ENCODE measurements around the gene VSTM2B.
"Not testable (repeated sequence)": the region's sequence is repeated elsewhere in the genome, so short reads cannot be mapped to it uniquely, and the experiment has no call there.

The VSTM2B gene

DNA sequence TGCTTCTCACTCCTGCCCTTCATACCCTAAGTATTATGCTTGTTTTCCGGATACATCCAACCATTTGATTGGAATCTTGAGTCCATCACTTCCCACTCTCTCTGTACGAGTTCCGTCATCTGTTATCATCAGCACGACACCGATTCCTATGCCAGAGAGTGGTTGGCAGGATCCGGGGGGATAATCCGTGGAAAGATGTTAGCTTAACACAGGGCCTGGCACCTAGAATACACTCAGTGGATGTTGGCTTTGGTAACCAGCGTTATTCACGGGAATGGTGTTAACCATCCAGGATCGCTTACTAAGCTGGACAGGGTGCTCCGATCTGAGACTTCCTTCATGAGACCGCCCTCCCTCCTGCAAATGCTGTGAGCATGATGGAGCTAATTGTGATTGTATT is 12.4 kb downstream of the VSTM2B start:
- Mint-ChIP-seq H3K27me3 (peaks cover 15% of the 10 kb centered on the region), H3K4me3 (no peak overlapping the region), H3K4me1 (no peaks in the 10 kb centered on the region)

DNA sequence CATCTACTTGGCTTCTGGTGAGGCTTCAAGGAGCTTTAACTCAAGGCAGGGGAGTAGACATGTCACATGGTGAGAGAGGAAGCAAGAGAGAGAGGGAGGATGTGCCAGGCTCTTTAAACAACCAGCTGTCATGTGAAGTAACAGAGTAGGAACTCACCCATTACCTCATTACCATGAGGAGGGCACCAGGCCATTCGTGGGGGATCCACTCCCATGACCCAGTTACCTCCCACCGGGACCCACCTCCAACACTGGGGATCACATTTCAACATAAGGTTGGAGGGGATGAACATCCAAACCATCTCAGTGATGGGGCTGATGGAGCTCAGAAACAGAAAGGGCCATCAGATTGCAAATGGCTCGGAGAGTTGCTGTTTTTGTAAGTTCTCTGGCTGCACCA is 12.9 kb downstream of the VSTM2B start:
- no peak overlapping the region for H3K27ac Mint-ChIP-seq
- H3K4me1 Mint-ChIP-seq = no peaks in the 10 kb centered on the region
- no peak overlapping the region for H3K4me3 Mint-ChIP-seq
- ATAC-seq = no peak
- DNase-seq = no peak
- peaks cover 11% of the 10 kb centered on the region for H3K27me3 Mint-ChIP-seq
- no peaks in the 10 kb centered on the region for H3K9me3 Mint-ChIP-seq
- H3K36me3 Mint-ChIP-seq (ENCODE audit: low read depth) = no peaks in the 10 kb centered on the region

More for the DNA sequence above, 12.4 kb downstream of the VSTM2B start:
- ATAC-seq (no peak), DNase-seq (no peak)
- no peaks in the 10 kb centered on the region for H3K36me3 Mint-ChIP-seq (ENCODE audit: low read depth)
- no peak overlapping the region for H3K27ac Mint-ChIP-seq
- no peaks in the 10 kb centered on the region for H3K9me3 Mint-ChIP-seq

DNA sequence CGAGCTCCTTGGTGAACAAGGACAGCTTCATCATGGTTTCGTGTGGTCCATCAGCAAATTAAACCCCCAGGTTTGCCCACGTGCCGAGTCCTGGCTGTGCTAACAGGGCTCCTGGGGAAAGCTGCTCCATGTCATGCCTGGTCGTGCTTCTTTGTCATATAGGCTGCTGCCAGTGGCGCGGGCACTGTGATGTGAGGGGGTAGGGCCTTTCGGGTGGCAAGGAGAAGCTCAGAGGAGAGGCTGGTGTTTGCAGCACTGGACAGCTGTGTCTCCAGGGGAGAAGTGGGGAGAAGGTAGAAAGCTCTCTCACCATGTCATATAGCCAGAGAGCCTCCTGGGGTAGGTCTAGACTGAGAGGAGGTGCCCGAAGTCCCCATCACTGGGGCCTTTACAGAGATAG is 13.3 kb downstream of the VSTM2B start:
- Mint-ChIP-seq H3K27me3 (peaks cover 8% of the 10 kb centered on the region), H3K36me3 (ENCODE audit: low read depth) (no peaks in the 10 kb centered on the region), H3K4me3 (no peak overlapping the region), H3K4me1 (no peaks in the 10 kb centered on the region), H3K27ac (no peak overlapping the region), H3K9me3 (no peaks in the 10 kb centered on the region)
- no peak for DNase-seq
- no peak for ATAC-seq

DNA sequence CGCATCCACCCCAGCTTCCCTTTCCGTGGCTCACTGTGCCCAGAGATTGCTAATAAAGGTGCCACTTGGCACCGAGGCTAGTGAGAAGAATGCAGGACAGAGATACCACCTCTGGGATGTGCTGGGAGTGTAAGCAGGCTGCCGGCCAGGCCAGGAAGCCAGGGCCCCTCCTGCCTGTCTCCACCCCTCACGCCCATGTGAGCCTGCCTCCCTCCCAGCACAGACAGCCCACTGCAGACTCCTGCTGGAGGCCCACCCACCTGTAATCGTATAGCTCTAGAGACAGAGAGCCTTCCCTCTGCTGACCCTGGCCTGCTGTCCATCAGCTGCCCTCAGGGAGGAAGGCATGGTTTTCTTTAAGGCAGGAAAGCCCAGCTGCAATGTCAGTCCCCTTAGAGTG is 13.9 kb downstream of the VSTM2B start:
- no peak overlapping the region for H3K27ac Mint-ChIP-seq
- peaks cover under 1% of the 10 kb centered on the region for H3K9me3 Mint-ChIP-seq
- ATAC-seq = no peak
- no peaks in the 10 kb centered on the region for H3K4me1 Mint-ChIP-seq
- peaks cover 11% of the 10 kb centered on the region for H3K27me3 Mint-ChIP-seq
- no peaks in the 10 kb centered on the region for H3K36me3 Mint-ChIP-seq (ENCODE audit: low read depth)
- H3K4me3 Mint-ChIP-seq = no peak overlapping the region
- no peak for DNase-seq

DNA sequence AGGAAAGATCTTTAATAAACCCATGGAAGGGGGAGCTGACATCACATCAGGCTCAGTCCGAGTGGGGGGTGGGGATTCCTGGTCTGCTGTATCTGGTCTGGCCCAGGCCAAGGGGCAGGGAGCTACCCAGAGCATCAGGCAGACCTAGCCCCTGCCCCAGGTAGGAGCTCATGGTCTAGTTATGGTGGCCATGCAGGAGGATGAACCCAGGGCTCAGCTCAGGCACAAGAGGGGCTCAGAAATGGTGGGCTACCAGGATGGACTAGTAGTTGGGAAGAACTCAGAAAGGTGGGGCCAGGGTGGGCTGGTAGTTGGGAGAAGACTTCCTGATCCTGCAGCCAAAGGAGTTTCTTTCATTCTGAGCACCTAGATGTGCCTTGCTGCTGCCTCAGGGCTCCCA is 14.3 kb downstream of the VSTM2B start:
- DNase-seq (no peak), ATAC-seq (no peak)
- peaks cover 15% of the 10 kb centered on the region for H3K27me3 Mint-ChIP-seq
- H3K9me3 Mint-ChIP-seq = peaks cover 5% of the 10 kb centered on the region
- no peak overlapping the region for H3K4me3 Mint-ChIP-seq
- H3K36me3 Mint-ChIP-seq (ENCODE audit: low read depth) = no peaks in the 10 kb centered on the region
- no peaks in the 10 kb centered on the region for H3K4me1 Mint-ChIP-seq
- no peak overlapping the region for H3K27ac Mint-ChIP-seq

DNA sequence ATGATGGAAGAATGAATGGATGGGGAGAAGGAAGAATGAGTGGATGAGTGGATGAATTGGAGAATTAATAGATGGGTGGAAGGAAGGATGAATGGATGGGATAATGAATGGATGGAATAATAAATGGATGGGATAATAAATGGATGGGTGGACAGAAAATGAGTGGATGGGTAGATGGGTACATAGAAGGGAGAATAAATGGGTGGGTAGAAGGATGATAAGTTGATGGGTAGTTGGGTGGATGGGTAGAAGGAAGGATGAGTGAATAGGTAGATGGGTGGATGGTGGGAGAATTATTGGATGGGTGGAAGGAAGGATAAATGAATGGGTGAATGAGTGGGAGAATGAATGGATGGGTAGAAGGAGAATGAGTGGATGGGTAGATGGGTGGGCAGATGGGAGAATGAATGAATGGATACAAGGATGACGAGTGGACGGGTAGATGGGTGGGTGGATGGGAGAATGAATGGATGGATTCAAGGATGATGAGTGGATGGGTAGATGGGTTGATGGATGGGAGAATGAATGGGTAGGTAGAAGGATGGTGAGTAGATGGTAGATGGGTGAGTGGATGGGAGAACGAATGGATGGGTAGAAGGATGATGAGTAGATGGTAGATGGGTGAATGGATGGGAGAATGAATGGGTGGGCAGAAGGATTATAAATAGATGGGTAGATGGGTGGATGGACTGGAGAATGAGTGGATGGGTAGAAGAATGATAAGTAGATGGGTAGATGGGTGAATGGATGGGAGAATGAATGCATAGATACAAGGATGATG is 15.9 kb downstream of the VSTM2B start:
- no peak overlapping the region for H3K4me3 Mint-ChIP-seq

DNA sequence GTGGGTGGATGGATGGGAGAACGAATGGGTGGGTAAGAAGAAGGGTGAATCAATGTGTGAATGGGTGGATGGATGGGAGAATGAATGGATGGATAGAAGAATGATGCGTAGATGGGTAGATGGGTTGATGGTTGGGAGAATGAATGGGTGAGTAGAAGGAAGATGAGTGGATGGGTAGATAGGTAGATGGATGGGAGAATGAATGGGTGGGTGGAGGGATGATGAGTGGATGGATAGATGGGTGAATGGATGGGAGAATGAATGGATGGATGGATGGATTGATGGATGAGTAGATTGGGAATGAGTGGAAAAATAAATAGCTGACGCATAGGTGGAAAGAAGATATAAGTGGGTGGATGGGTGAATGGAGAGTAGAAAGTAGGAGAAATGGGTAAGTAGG is 16.5 kb downstream of the VSTM2B start:
- H3K27me3 Mint-ChIP-seq = peaks cover 7% of the 10 kb centered on the region

More for the DNA sequence above, 15.9 kb downstream of the VSTM2B start:
- peaks cover 7% of the 10 kb centered on the region for H3K27me3 Mint-ChIP-seq
- DNase-seq (no peak), ATAC-seq (no peak)
- H3K9me3 Mint-ChIP-seq = peaks cover 5% of the 10 kb centered on the region
- no peak overlapping the region for H3K27ac Mint-ChIP-seq
- H3K36me3 Mint-ChIP-seq (ENCODE audit: low read depth) = no peaks in the 10 kb centered on the region
- H3K4me1 Mint-ChIP-seq = peaks cover 5% of the 10 kb centered on the region

DNA sequence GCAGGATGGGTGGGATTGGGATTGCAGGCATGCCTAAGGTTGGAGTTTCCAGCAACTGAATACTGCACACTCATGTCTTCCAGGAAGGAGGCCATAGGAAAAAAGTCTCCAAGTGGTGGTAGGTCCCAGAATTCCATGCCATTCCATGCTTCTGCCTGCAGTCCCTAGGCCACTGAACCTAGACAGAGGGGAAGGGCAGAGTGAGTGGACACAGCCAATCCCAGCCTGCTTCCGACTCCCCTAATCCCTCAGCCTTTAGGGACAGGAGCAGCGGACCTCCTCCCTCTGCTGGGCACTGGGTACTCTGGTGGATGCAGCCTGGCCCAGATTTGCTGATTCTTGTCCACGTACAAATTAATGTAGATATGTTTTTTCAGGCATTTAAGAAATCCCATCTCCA is 17.0 kb downstream of the VSTM2B start:
- peaks cover 5% of the 10 kb centered on the region for H3K9me3 Mint-ChIP-seq
- H3K4me1 Mint-ChIP-seq = peaks cover 5% of the 10 kb centered on the region
- ATAC-seq (no peak), DNase-seq (no peak)
- H3K27me3 Mint-ChIP-seq = peaks cover 8% of the 10 kb centered on the region
- no peak overlapping the region for H3K27ac Mint-ChIP-seq
- H3K36me3 Mint-ChIP-seq (ENCODE audit: low read depth) = no peaks in the 10 kb centered on the region
- no peak overlapping the region for H3K4me3 Mint-ChIP-seq

More for the DNA sequence above, 16.5 kb downstream of the VSTM2B start:
- H3K9me3 Mint-ChIP-seq = peaks cover 5% of the 10 kb centered on the region
- ATAC-seq (no peak), DNase-seq (no peak)
- peaks cover 5% of the 10 kb centered on the region for H3K4me1 Mint-ChIP-seq
- H3K4me3 Mint-ChIP-seq = no peak overlapping the region
- H3K27ac Mint-ChIP-seq = no peak overlapping the region
- no peaks in the 10 kb centered on the region for H3K36me3 Mint-ChIP-seq (ENCODE audit: low read depth)

DNA sequence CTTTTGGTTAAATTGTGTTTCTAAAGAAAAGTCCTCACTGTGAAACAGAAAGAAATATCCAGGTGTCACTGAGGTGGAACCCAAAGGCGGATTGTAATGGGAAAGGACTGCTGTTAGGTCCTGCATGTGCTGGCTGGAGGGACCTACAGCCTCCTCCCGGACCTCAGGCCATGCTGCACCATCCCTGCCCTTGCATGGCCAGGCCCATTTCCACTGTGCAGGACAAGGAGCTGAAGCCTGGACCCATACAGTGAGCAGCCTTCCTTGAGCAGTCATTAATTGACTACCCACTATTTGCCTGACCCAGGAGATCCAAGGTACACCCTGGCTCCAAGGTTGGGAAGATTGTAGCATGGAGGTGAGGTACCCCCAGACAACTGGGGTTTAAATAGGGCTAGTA is 17.6 kb downstream of the VSTM2B start:
- Mint-ChIP-seq H3K27ac (no peak overlapping the region), H3K4me1 (peaks cover 5% of the 10 kb centered on the region), H3K4me3 (no peak overlapping the region), H3K9me3 (peaks cover 5% of the 10 kb centered on the region), H3K27me3 (peaks cover 12% of the 10 kb centered on the region), H3K36me3 (ENCODE audit: low read depth) (no peaks in the 10 kb centered on the region)
- ATAC-seq = no peak
- no peak for DNase-seq

DNA sequence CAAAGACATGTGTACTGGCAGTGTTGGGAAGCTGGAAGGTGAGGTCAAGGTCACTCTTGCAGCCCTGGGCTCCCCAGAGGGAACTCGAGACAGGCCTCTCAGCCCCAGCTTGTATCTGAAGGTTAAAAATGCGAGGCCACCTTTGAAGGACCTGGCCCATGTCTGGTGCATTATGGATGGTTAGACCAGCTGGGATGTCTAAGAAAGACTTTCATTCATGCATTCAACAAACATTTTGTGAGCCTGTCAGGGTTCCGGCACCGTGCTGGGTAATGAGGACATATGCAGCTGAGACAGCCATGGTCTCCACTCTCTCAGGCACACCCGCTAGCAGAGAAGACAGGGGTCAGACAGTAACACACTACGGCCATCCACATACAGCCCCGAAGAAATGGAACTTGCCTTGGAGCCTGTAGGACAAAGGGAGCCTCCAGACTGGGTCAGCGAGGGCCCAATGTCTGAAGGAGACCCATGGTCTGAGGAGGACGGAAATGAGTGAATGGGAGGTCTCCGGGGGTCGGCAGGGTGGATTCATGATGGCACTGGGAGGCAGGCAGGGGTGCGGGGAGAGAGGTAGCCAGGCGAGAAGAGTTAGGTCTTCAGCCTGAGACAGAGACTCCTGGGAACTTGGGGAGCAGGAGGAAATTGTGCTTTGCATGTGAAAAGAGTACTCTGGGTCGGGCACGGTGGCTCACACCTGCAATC is 19.0 kb downstream of the VSTM2B start:
- Mint-ChIP-seq H3K9me3 (peaks cover 5% of the 10 kb centered on the region), H3K27ac (no peak overlapping the region), H3K27me3 (peaks cover 15% of the 10 kb centered on the region), H3K4me1 (peaks cover 5% of the 10 kb centered on the region), H3K36me3 (ENCODE audit: low read depth) (no peaks in the 10 kb centered on the region), H3K4me3 (no peak overlapping the region)
- DNase-seq (no peak), ATAC-seq (no peak)

DNA sequence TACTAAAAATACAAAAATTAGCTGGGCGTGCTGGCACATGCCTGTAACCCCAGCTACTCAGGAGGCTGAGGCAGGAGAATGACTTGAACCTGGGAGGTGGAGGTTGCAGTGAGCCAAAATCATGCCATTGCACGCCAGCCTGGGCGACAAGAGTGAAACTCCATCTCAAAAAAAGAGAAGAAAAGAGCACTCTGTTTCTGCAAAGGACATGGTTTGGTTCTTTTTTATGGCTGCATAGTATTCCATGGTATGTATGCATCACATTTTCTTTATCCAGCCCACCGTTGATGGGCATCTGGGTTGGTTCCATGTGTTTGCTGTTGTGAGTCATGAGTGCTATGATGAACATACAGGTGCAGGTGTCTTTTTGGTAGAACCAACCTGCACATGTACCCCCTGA is 19.7 kb downstream of the VSTM2B start:
- H3K4me1 Mint-ChIP-seq; H3K36me3 Mint-ChIP-seq (ENCODE audit: low read depth); DNase-seq; ATAC-seq; H3K27ac Mint-ChIP-seq; H3K9me3 Mint-ChIP-seq; H3K4me3 Mint-ChIP-seq: not testable (repeated sequence)
- H3K27me3 Mint-ChIP-seq = peaks cover 17% of the 10 kb centered on the region

DNA sequence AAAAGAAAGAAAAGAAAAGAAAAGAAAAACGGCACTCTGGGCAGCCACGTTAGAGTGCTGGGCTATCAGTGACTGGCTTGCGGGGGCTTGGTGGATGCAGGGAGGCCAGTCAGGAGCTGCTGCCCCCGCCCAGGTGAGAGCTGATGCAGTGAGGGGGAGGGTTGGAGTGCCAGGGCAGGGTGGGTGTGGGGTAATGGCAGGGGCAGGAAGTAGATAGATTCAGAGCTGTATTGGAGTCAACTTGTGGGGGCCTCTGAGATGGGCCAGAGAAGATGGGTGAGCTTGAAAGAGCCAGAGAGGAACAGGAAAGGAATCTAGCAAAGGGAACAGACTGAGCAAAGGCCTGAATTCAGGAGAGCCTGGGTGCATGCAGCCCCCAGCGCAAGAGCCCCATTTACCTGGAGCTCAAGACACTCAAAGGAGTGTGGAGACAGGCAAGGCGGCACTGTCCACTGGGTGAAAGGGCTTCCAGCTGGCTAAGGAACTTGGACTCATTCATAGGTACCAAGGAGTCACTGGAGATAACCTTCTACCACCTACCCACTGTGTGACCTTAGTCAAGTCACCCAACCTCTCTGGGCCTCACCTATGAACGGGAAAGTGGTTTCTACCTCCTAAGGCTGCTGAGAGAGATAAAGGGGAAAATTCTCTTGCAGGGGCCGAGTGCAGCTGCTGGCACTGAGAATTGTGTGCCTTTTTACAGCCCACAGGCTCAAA is 20.2 kb downstream of the VSTM2B start:
- Mint-ChIP-seq H3K27me3 (peaks cover 19% of the 10 kb centered on the region), H3K4me3 (no peak overlapping the region), H3K9me3 (peaks cover 5% of the 10 kb centered on the region), H3K27ac (no peak overlapping the region), H3K36me3 (ENCODE audit: low read depth) (no peaks in the 10 kb centered on the region), H3K4me1 (peaks cover 5% of the 10 kb centered on the region)
- DNase-seq = no peak
- no peak for ATAC-seq

DNA sequence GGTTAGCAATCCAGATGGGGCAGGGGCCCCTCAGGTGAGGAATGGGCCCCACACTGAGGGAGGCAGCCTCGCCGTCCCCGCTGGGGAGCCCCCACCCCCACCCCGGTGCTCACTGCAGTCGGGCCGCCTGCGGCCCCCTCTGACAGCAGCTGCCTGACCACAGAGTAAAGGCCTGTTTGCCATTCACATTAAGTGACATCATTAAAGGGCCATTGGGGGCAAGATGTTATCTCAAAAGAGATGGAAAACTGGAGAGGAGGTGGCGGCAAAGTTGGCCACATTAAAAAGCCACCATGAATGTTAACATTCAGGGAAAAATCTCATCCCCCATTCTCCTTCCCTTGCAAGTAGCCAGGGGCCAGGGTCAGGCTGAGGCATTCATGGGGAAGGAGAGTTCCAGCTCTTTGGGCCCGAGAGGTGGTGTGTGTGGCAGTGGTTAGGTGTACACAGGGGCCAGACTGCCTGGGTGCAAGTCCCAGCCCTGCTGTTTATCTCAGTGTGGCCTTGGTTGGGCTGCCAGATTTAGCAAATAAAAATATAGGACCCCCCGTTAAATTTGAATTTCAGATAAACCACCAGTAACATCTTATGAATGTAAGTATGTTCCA is 20.9 kb downstream of the VSTM2B start:
- Mint-ChIP-seq H3K36me3 (ENCODE audit: low read depth) (no peaks in the 10 kb centered on the region), H3K4me3 (no peak overlapping the region), H3K4me1 (peaks cover 5% of the 10 kb centered on the region), H3K27me3 (peaks cover 20% of the 10 kb centered on the region), H3K27ac (no peak overlapping the region), H3K9me3 (peaks cover 5% of the 10 kb centered on the region)
- DNase-seq = no peak
- peak; percentile 66 for ATAC-seq

DNA sequence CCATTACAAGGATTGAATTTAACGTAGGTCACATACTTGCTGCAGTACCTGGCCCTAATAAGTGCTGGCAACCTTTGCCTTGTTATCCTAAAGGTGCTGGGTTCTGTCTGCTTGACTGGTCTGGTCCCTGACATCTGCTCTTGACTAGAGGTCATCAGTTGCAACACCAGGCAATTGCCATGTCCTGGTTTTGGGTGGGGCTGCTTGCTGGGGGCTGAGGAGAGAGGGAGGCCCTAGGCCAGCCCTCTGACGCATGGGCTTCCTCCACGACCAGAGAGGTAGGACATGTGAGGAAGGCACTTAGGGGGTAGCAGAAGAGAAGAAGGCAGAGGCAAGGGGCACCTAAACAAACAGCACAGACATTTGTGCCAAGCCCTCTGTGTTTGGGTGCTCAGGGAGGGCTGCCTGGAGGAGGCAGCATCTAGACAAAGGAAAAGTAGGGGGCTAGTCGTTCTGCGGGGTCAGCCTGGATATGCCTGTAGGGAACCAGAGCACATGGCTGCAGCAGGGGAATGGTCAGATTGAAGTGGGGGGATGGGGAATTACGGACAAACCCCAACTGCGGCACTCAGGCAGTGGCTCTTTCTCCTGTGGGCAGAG is 21.7 kb downstream of the VSTM2B start:
- DNase-seq (no peak), ATAC-seq (no peak)
- Mint-ChIP-seq H3K27me3 (peaks cover 20% of the 10 kb centered on the region), H3K36me3 (ENCODE audit: low read depth) (no peaks in the 10 kb centered on the region), H3K4me1 (peaks cover 5% of the 10 kb centered on the region), H3K27ac (no peak overlapping the region), H3K4me3 (no peak overlapping the region), H3K9me3 (peaks cover 5% of the 10 kb centered on the region)

Data from activated naive CD8-positive, alpha-beta T cell treated with anti-CD3 and anti-CD28 coated beads, Interleukin-2, amount 50 U/mL, for 24 hours (primary cell).